Testis (tissue), 3 donors: ENCODE results near the gene NKAIN2. TPM values are rescaled to one million over a fixed set of nuclear protein-coding genes. Genes with fewer than 3 reads are reported as not detected.
"Not testable (repeated sequence)": the region's sequence is repeated elsewhere in the genome, so short reads cannot be mapped to it uniquely, and the experiment has no call there.

Experiments used
- DNase-seq: peaks from one replicate; pipeline ENCODE4 v3.0.0-alpha.2; 2019
- H3K27ac ChIP-seq, 2 donors: fragments of 200-600 bp; sonication (generic); one replicate each; pipeline ENCODE4 v1.5.1; 2019
- H3K27me3 ChIP-seq: fragments of 200-600 bp; sonication (generic); one replicate; pipeline ENCODE4 v1.5.1; 2019
- H3K36me3 ChIP-seq: fragments of 200-600 bp; sonication (generic); one replicate; pipeline ENCODE4 v1.5.1; 2017; ENCODE audit warnings: low read depth; ENCODE audit errors: missing control alignments
- H3K4me1 ChIP-seq: fragments of 200-600 bp; sonication (generic); one replicate; pipeline ENCODE4 v1.5.1; 2019
- H3K4me3 ChIP-seq, 2 donors: fragments of 200-600 bp; sonication (generic); one replicate each; pipeline ENCODE4 v1.5.1; 2017 to 2019
- H3K9me3 ChIP-seq: fragments of 200-600 bp; sonication (generic); one replicate; pipeline ENCODE4 v1.5.1; 2017
- POLR2A ChIP-seq: fragments of 450-650 bp; IDR thresholded peaks from one replicate; pipeline ENCODE4 v1.6.1; 2017; ENCODE audit warnings: antibody characterized with exemption, mild to moderate bottlenecking, moderate library complexity
- WGBS, 2 donors: methylation state at CpG; one replicate each; pipeline ENCODE4 v1.1.5; 2018; 5-methylcytosine and 5-hydroxymethylcytosine counted together
- intact Hi-C: fragments of 100-400 bp; cut with DNase I; formaldehyde crosslinking; loops from one replicate; pipeline ENCODE4 v1.15.1; 2023; ENCODE audit warnings: low total_unique reads
- polyA plus RNA-seq: library from polyadenylated mRNA; stranded (reverse); fragments of 350-450 nt; fragmentation: Illumina TruSeq; extraction: RNeasy Lipid Tissue Mini Kit (QIAGEN cat#74804); gene quantifications from one replicate; pipeline ENCODE4 v1.2.3, GENCODE V29; 2014; ENCODE audit warnings: low read depth, low replicate concordance; ENCODE audit not compliant: insufficient read depth
- total RNA-seq, 2 donors: library from RNA; depleted of rRNA; stranded (reverse); fragments of >200 nt; gene quantifications; one replicate each; pipeline ENCODE4 v1.2.3, GENCODE V29; 2016
- TF ChIP-seq, protein P1 (sequence below), 3 experiments: fragments of 450-650 bp in 2 of 3; fragments of 200-600 bp in 1 of 3; sonication (generic) in 1 of 3; IDR thresholded peaks; one replicate each; pipeline ENCODE4 v1.5.1; 2016 to 2019; ENCODE audit warnings: antibody characterized with exemption in 3 of 3, mild to moderate bottlenecking in 2 of 3, moderate library complexity in 1 of 3

NKAIN2 gene
- total and polyA plus RNA-seq, 3 donors from 2014 or later, result 0.56 to 1.1 (median 0.71) TPM

DNA sequence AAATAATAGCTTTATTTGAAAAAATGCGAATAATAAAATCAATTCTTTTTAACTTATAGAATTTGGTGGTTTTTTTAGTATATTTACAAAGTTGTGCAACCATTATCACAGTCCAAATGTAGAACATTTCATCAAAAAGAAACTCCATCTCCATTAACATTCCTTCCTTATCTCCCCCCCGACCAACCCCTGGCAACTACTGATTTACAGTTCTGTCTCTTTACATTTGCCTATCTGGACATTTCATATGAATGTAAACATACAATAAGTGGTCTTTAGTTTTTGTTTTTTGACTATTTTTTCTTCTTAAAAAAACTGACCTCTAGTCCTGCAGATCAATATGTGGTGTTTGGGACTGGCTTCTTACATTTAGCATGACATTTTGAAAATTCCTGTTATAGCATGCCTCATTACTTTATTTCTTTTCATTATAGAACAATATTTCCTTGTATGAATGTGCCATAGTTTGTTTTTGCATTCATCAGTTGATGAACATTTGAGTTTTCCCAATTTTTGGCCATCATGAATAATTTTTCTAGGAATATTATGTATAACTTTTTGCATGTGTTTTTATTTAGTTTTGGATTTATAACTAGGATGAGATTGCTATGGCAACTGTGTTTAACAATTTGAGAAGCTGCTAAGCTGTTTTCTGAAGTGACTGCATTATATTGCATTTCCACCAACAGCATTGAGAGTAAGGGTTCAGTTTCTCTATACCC lies 344.7 kb downstream of the NKAIN2 start:
- intact Hi-C loops, result no loop called here
- 65 to 71% methylated on average over 2 of the region's 2 CpGs for WGBS, 2 donors
- no peak for TF ChIP-seq POLR2A
- TF ChIP-seq, protein P1, sequence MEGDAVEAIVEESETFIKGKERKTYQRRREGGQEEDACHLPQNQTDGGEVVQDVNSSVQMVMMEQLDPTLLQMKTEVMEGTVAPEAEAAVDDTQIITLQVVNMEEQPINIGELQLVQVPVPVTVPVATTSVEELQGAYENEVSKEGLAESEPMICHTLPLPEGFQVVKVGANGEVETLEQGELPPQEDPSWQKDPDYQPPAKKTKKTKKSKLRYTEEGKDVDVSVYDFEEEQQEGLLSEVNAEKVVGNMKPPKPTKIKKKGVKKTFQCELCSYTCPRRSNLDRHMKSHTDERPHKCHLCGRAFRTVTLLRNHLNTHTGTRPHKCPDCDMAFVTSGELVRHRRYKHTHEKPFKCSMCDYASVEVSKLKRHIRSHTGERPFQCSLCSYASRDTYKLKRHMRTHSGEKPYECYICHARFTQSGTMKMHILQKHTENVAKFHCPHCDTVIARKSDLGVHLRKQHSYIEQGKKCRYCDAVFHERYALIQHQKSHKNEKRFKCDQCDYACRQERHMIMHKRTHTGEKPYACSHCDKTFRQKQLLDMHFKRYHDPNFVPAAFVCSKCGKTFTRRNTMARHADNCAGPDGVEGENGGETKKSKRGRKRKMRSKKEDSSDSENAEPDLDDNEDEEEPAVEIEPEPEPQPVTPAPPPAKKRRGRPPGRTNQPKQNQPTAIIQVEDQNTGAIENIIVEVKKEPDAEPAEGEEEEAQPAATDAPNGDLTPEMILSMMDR (IDR thresholded peaks at IDR 0.05), result no peak
- no peaks in the 10 kb centered on the region for H3K36me3 ChIP-seq
- H3K4me3 ChIP-seq, result no peak overlapping the region
- no peak for DNase-seq
- H3K27me3 ChIP-seq, result no peaks in the 10 kb centered on the region
- no peak overlapping the region for H3K27ac ChIP-seq
- no peaks in the 10 kb centered on the region for H3K4me1 ChIP-seq
- no peaks in the 10 kb centered on the region for H3K9me3 ChIP-seq

DNA sequence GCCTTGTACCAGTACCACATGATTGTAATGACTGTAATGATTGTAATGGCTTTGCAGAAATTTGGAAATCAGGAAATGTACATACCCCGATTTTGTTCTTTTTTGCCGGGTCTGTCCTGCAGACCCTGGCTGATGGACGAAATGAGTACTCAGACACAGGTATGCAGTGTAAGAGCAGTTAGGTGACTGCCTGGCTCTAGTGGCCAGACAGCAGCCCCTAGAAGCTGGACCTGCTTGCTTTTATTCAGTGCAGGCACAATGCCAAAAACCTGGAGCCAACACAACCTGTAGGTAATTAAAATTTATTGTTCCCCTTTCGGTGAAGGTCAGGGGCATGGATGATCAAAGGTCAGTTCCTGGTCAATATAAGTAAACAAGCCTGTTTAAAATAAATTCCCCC lies 346.0 kb downstream of the NKAIN2 start:
- Histone ChIP-seq H3K4me1 (no peaks in the 10 kb centered on the region), H3K27me3 (no peaks in the 10 kb centered on the region), H3K36me3 (no peaks in the 10 kb centered on the region), H3K4me3 (no peak overlapping the region), H3K27ac (no peak overlapping the region), H3K9me3 (no peaks in the 10 kb centered on the region)
- 85 to 88% methylated on average over 4 of the region's 4 CpGs for WGBS, 2 donors
- no peak for DNase-seq
- intact Hi-C loops, result no loop called here
- TF ChIP-seq, protein P1 (IDR thresholded peaks at IDR 0.05), result no peak

DNA sequence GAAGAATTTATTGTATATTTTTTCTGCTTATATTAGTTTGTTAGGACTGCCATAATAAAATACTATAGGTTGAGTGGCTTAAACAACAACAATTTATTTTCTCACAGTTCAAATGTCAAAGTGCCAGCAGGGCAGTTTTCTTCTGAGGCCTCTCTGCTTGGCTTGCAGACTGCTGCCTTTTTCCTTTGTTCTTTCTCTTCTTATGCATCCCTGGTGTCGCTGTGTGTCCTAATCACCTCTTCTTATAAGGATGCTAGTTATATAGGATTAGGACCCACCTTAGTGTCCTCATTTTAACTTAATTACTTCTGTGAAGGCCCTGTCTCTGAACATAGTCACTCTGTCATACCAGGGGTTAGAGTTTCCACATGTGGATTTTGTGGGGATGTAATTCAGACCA lies 354.4 kb downstream of the NKAIN2 start:
- TF ChIP-seq POLR2A, result no peak
- TF ChIP-seq, protein P1 (IDR thresholded peaks at IDR 0.05), result no peak
- H3K4me1 ChIP-seq, result no peaks in the 10 kb centered on the region
- DNase-seq, result no peak
- no peaks in the 10 kb centered on the region for H3K27me3 ChIP-seq
- H3K9me3 ChIP-seq, result no peaks in the 10 kb centered on the region
- H3K4me3 ChIP-seq, result no peak overlapping the region
- no peak overlapping the region for H3K27ac ChIP-seq
- no peaks in the 10 kb centered on the region for H3K36me3 ChIP-seq
- WGBS, 2 donors, result 75 to 85% methylated on average over 1 of the region's 1 CpG
- intact Hi-C loops, result no loop called here

DNA sequence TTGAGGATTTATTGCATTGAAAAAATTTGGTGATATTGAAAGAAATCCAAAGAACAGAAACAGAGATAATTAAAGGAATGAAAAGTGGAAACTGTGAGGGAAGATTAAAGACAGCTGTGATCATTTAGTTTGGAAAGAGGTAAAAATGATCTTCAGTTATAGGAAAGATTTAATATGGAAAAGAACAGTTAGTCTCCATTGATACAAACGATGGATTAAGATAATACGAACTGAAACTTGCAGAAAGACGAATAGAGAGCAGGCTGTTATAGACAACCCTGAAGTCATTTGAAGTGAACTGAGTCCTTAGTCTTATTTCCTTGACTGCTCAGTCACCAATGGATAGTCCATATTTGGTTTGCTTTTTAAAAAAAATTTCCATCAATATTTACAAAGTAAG lies 360.0 kb downstream of the NKAIN2 start:
- Histone ChIP-seq H3K4me3 (no peak overlapping the region), H3K4me1 (no peaks in the 10 kb centered on the region), H3K36me3 (no peaks in the 10 kb centered on the region), H3K27me3 (no peaks in the 10 kb centered on the region), H3K27ac (no peak overlapping the region), H3K9me3 (no peaks in the 10 kb centered on the region)
- intact Hi-C loops, result no loop called here
- no peak for TF ChIP-seq POLR2A
- TF ChIP-seq, protein P1 (IDR thresholded peaks at IDR 0.05), result no peak
- DNase-seq, result no peak
- WGBS, 2 donors, result 47 to 48% methylated on average over 3 of the region's 3 CpGs

DNA sequence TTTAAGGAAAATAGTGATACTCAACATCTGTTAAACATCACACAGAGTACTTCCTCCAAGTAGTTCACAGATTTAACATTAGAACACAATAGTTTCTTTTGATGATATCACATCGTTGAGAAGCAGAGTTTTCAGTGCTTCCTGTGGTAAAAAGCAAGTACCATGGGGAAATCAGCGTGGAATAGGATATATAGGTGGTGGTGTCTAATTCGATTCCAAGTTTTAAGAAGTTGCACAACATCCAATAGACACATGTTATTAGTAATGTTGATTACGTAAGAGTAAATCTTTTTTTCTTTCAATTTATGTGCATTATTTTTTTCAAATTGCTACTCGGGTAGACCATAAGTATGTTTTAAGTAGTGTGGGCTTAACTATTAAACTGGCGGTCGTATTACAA lies 360.7 kb downstream of the NKAIN2 start:
- Histone ChIP-seq H3K4me3 (no peak overlapping the region), H3K36me3 (no peaks in the 10 kb centered on the region), H3K4me1 (no peaks in the 10 kb centered on the region), H3K27ac (no peak overlapping the region), H3K27me3 (no peaks in the 10 kb centered on the region), H3K9me3 (no peaks in the 10 kb centered on the region)
- TF ChIP-seq, protein P1 (IDR thresholded peaks at IDR 0.05), result no peak
- TF ChIP-seq POLR2A, result no peak
- 76 to 80% methylated on average over 7 of the region's 7 CpGs for WGBS, 2 donors
- no peak for DNase-seq
- intact Hi-C loops, result no loop called here

DNA sequence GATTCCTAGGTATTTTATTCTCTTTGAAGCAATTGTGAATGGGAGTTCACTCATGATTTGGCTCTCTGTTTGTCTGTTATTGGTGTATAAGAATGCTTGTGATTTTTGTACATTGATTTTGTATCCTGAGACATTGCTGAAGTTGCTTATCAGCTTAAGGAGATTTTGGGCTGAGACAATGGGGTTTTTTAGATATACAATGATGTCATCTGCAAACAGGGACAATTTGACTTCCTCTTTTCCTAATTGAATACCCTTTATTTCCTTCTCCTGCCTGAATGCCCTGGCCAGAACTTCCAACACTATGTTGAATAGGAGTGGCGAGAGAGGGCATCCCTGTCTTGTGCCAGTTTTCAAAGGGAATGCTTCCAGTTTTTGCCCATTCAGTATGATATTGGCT lies 363.6 kb downstream of the NKAIN2 start:
- intact Hi-C loops, H3K4me1 ChIP-seq, H3K36me3 ChIP-seq, H3K27me3 ChIP-seq, H3K9me3 ChIP-seq, H3K4me3 ChIP-seq, DNase-seq, H3K27ac ChIP-seq: not testable (repeated sequence)
- WGBS, 2 donors, result 94 to 100% methylated on average over 1 of the region's 1 CpG
